WTC11 (cell line): ENCODE measurements around the gene PTPRN2.

Experiments
- ARID4B ChIP-seq: sonication (generic); formaldehyde crosslinking; IDR thresholded peaks from 2 replicates; pipeline ENCODE4 v1.8.0; 2023; ENCODE audit warnings: missing genetic modification reagents, mild to moderate bottlenecking, borderline replicate concordance
- CREM ChIP-seq: sonication (generic); formaldehyde crosslinking; IDR thresholded peaks from 2 replicates; pipeline ENCODE4 v1.8.1; 2022; ENCODE audit warnings: mild to moderate bottlenecking, missing genetic modification reagents, moderate library complexity
- CTCF ChIP-seq: fragments of 200-600 bp; IDR thresholded peaks from 2 replicates; pipeline ENCODE4 v1.8.0; 2022; ENCODE audit warnings: antibody characterized with exemption
- ESRRA ChIP-seq: sonication (generic); formaldehyde crosslinking; IDR thresholded peaks from 2 replicates; pipeline ENCODE4 v1.8.1; 2022; ENCODE audit warnings: mild to moderate bottlenecking, missing genetic modification reagents, borderline replicate concordance
- ETV6 ChIP-seq: sonication (generic); formaldehyde crosslinking; IDR thresholded peaks from 2 replicates; pipeline ENCODE4 v1.8.1; 2022; ENCODE audit warnings: mild to moderate bottlenecking, missing genetic modification reagents
- GABPB1 ChIP-seq: sonication (generic); formaldehyde crosslinking; IDR thresholded peaks from 2 replicates; pipeline ENCODE4 v1.8.1; 2023; ENCODE audit warnings: mild to moderate bottlenecking, missing genetic modification reagents
- NR3C1 ChIP-seq: sonication (generic); formaldehyde crosslinking; conservative IDR thresholded peaks from 2 replicates; pipeline ENCODE4 v1.8.1; 2023; ENCODE audit warnings: low read depth, mild to moderate bottlenecking, missing genetic modification reagents
- SP1 ChIP-seq: sonication (generic); formaldehyde crosslinking; conservative IDR thresholded peaks from 2 replicates; pipeline ENCODE4 v1.8.1; 2022; ENCODE audit warnings: missing genetic modification reagents
- TCF7 ChIP-seq: sonication (generic); formaldehyde crosslinking; IDR thresholded peaks from 2 replicates; pipeline ENCODE4 v1.8.0; 2022; ENCODE audit warnings: mild to moderate bottlenecking, low read depth, missing genetic modification reagents, moderate library complexity
- ZNF416 ChIP-seq: fragments of 250-450 bp; sonication (Bioruptor Pico); IDR thresholded peaks from 2 replicates; pipeline ENCODE4 v1.9.0; 2021; ENCODE audit warnings: mild to moderate bottlenecking, inconsistent platforms
- ZNF512 ChIP-seq: sonication (generic); formaldehyde crosslinking; IDR thresholded peaks from 2 replicates; pipeline ENCODE4 v1.8.1; 2022; ENCODE audit warnings: missing genetic modification reagents, borderline replicate concordance
- ZSCAN18 ChIP-seq: fragments of 250-450 bp; sonication (Bioruptor Pico); IDR thresholded peaks from 2 replicates; pipeline ENCODE4 v2.1.2; 2022; ENCODE audit warnings: mild to moderate bottlenecking, moderate library complexity

DNA sequence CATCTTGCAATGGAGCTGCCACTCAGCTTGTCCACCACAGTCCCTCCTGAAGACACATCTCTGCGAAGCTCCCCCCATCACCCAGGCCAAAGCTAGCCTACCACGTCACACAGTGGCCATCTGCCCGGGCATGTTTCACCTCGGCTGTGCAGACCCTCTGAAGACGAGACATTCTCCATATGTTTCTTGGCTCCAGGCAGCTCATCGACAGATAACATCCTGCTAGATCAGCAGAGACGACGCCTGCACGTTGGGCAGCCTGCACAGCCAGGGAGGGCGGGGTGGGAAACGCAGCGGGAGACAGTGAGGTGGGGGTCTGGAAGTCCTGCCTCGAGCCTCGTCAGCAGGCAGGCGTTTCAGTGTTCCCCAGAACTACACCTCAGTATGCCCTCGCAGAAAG is 53.0 kb downstream of the PTPRN2 start:
- TF ChIP-seq ESRRA (no peak), CTCF (no peak), GABPB1 (no peak), ZNF416 (no peak), ZNF512 (CRISPR knock-in tag) (no peak), ARID4B (CRISPR knock-in tag) (no peak), TCF7 (CRISPR knock-in tag) (no peak), ETV6 (CRISPR knock-in tag) (no peak), ZSCAN18 (CRISPR knock-in tag) (no peak), SP1 (CRISPR knock-in tag) (no peak), CREM (CRISPR knock-in tag) (no peak), NR3C1 (no peak)
